GM12878 (cell line): ENCODE results near the gene HIC1. TPM values are rescaled to one million over a fixed set of nuclear protein-coding genes. Genes with fewer than 3 reads are reported as not detected.

Source experiments
- ASH2L ChIP-seq: fragments of 300-600, 200-600 bp; sonication (generic); IDR thresholded peaks from 2 replicates; pipeline ENCODE4 v1.6.1; 2017; ENCODE audit warnings: low read depth, mild to moderate bottlenecking, borderline replicate concordance
- BRCA1 ChIP-seq: IDR thresholded peaks from 2 replicates; pipeline ENCODE4 v1.6.1; 2011; ENCODE audit warnings: low read depth, low read length, improper control_type of control experiment
- CBX3 ChIP-seq: fragments of 200-600 bp; sonication (generic); IDR thresholded peaks from 2 replicates; pipeline ENCODE4 v1.6.1; 2016; ENCODE audit warnings: low read depth, borderline replicate concordance
- CHD2 ChIP-seq: IDR thresholded peaks from 2 replicates; pipeline ENCODE4 v1.6.1; 2011; ENCODE audit warnings: low read depth, low read length, improper control_type of control experiment, borderline replicate concordance
- DPF2 ChIP-seq: fragments of 450-650 bp; IDR thresholded peaks from 2 replicates; pipeline ENCODE4 v1.6.1; 2017; ENCODE audit warnings: mild to moderate bottlenecking
- EGR1 ChIP-seq, 2 experiments: IDR thresholded peaks; 1 replicate in 1 of 2; 2 replicates in 1 of 2; pipeline ENCODE4 v1.6.1; 2011 to 2012; ENCODE audit warnings: low read depth in 2 of 2, low read length in 2 of 2, borderline replicate concordance in 1 of 2, mild to moderate bottlenecking in 1 of 2, moderate library complexity in 1 of 2
- HDAC2 ChIP-seq: fragments of 200-600 bp; sonication (generic); IDR thresholded peaks from 2 replicates; pipeline ENCODE4 v1.6.1; 2017
- IKZF2 ChIP-seq, 2 experiments: fragments of 450-650 bp; IDR thresholded peaks; 2 replicates each; pipeline ENCODE4 v1.6.1; 2017; ENCODE audit warnings: mild to moderate bottlenecking in 2 of 2, moderate library complexity in 2 of 2
- IRF3 ChIP-seq: fragments of 450-650 bp; IDR thresholded peaks from 2 replicates; pipeline ENCODE4 v1.6.1; 2014; ENCODE audit warnings: mild to moderate bottlenecking
- IRF5 ChIP-seq: fragments of 450-650 bp; IDR thresholded peaks from 2 replicates; pipeline ENCODE4 v1.6.1; 2017; ENCODE audit warnings: borderline replicate concordance
- JUND ChIP-seq: IDR thresholded peaks from 2 replicates; pipeline ENCODE4 v1.6.1; 2012; ENCODE audit warnings: low read depth, mild to moderate bottlenecking, low read length, improper control_type of control experiment, moderate library complexity
- MEF2A ChIP-seq: IDR thresholded peaks from 2 replicates; pipeline ENCODE4 v1.6.1; 2011; ENCODE audit warnings: low read depth, mild to moderate bottlenecking, low read length, moderate library complexity; ENCODE audit not compliant: insufficient read depth
- MEF2B ChIP-seq: fragments of 450-650 bp; IDR thresholded peaks from 2 replicates; pipeline ENCODE4 v1.6.1; 2018; ENCODE audit warnings: mild to moderate bottlenecking, moderate library complexity; ENCODE audit not compliant: partially characterized antibody, poor library complexity, severe bottlenecking
- PML ChIP-seq: IDR thresholded peaks from 2 replicates; pipeline ENCODE4 v1.6.1; 2012; ENCODE audit warnings: low read length, inconsistent platforms
- POU2F2 ChIP-seq: IDR thresholded peaks from 3 replicates; pipeline ENCODE4 v1.6.1; 2011; ENCODE audit warnings: low read depth, mild to moderate bottlenecking, low read length, borderline replicate concordance
- RELA ChIP-seq: fragments of 450-650 bp; IDR thresholded peaks from 2 replicates; pipeline ENCODE4 v1.8.0; 2014; ENCODE audit warnings: borderline replicate concordance; ENCODE audit not compliant: partially characterized antibody
- REST ChIP-seq: IDR thresholded peaks from 2 replicates; pipeline ENCODE4 v1.6.1; 2012; ENCODE audit warnings: mild to moderate bottlenecking, low read depth, low read length
- SMC3 ChIP-seq: IDR thresholded peaks from 2 replicates; pipeline ENCODE4 v1.6.1; 2011; ENCODE audit warnings: low read length, improper control_type of control experiment, borderline replicate concordance
- SRF ChIP-seq, 2 experiments: IDR thresholded peaks; 2 replicates each; pipeline ENCODE4 v1.6.1; 2011; ENCODE audit warnings: low read depth in 2 of 2, low read length in 2 of 2, mild to moderate bottlenecking in 1 of 2, moderate library complexity in 1 of 2
- SUZ12 ChIP-seq: fragments of 200-600 bp; sonication (generic); IDR thresholded peaks from one replicate; pipeline ENCODE4 v1.6.1; 2018; ENCODE audit warnings: antibody characterized with exemption, mild to moderate bottlenecking; ENCODE audit not compliant: unreplicated experiment
- TAF1 ChIP-seq: IDR thresholded peaks from 2 replicates; pipeline ENCODE4 v1.6.1; 2011; ENCODE audit warnings: mild to moderate bottlenecking, low read depth, low read length, borderline replicate concordance
- TBL1XR1 ChIP-seq: IDR thresholded peaks from 2 replicates; pipeline ENCODE4 v1.6.1; 2012; ENCODE audit warnings: low read depth, low read length, improper control_type of control experiment
- TCF7 ChIP-seq: IDR thresholded peaks from 2 replicates; pipeline ENCODE4 v1.6.1; 2014; ENCODE audit warnings: antibody characterized with exemption, borderline replicate concordance
- ZNF622 ChIP-seq: fragments of 450-650 bp; IDR thresholded peaks from 2 replicates; pipeline ENCODE4 v1.6.1; 2017; ENCODE audit warnings: mild to moderate bottlenecking, inconsistent platforms
- ZSCAN29 ChIP-seq: fragments of 450-650 bp; IDR thresholded peaks from 2 replicates; pipeline ENCODE4 v1.6.1; 2017; ENCODE audit warnings: mild to moderate bottlenecking, moderate library complexity
- ZZZ3 ChIP-seq: IDR thresholded peaks from 2 replicates; pipeline ENCODE4 v1.6.1; 2011; ENCODE audit warnings: low read depth; ENCODE audit not compliant: control insufficient read depth, insufficient read length
- polyA plus RNA-seq, 11 experiments: library from polyadenylated mRNA; depleted of rRNA in 4 of 11; unstranded in 6 of 11; stranded (reverse) in 5 of 11; fragments of >200 nt; fragmentation: Nextera tagmentation in 4 of 11; fragmentation: Illumina TruSeq in 1 of 11; extraction: Ambion mirVana in 4 of 11; extraction: Trizol in 1 of 11; gene quantifications; 1 replicate in 1 of 11; 2 replicates in 10 of 11; pipeline versions ENCODE4 v1.2.1 to v1.2.3, GENCODE V29; 2011 to 2016; ENCODE audit warnings: inconsistent platforms in 2 of 11, missing spikeins in 2 of 11, low read depth in 1 of 11
- total RNA-seq, 4 experiments: library from RNA; depleted of rRNA in 3 of 4; stranded (reverse); fragments of >200 nt in 3 of 4; fragmentation: Illumina TruSeq in 1 of 4; extraction: Trizol in 1 of 4; gene quantifications; 2 replicates each; pipeline versions ENCODE4 v1.2.1 to v1.2.3, GENCODE V29; 2013 to 2021

Gene HIC1
- total and polyA plus RNA-seq, 10 of the 15 experiments (the other 5 are each of a cell fraction or from before 2014, with no cell fraction given), result 0.11 to 61.1 (median 4.9) TPM

- peak; percentile 56; the same call in 1 of the 2 replicates for TF ChIP-seq DPF2
- no peak for TF ChIP-seq CHD2
- TF ChIP-seq MEF2A, result no peak
- peak; percentile 84 for TF ChIP-seq SMC3
- 0 out of 2 replicates have a peak, but pooled peaks have one; percentile 33 for TF ChIP-seq REST
- TF ChIP-seq ZNF622, result no peak
- no peak for TF ChIP-seq IRF3
- TF ChIP-seq SRF (IDR thresholded peaks at IDR 0.05; ENCODE audit: low read depth in 2 of 2, low read length in 2 of 2), result no peak
- no peak for TF ChIP-seq JUND
- TF ChIP-seq CBX3, result no peak
- TF ChIP-seq ZSCAN29, result no peak
- no peak; the same call in 1 of the 2 replicates for TF ChIP-seq TBL1XR1
- peak in 1 of 2 experiments; percentile 6; a peak in 2 of 3 replicates for TF ChIP-seq EGR1 (IDR thresholded peaks at IDR 0.05; ENCODE audit: borderline replicate concordance in 1 of 2, low read depth in 2 of 2, low read length in 2 of 2)
- no peak for TF ChIP-seq BRCA1
- no peak for TF ChIP-seq PML
- TF ChIP-seq MEF2B, result no peak
- TF ChIP-seq RELA, result no peak
- TF ChIP-seq SUZ12, result no peak
- no peak for TF ChIP-seq ASH2L
- peak; percentile 54; the same call in 1 of the 2 replicates for TF ChIP-seq TAF1
- TF ChIP-seq TCF7, result no peak
- TF ChIP-seq IKZF2 (IDR thresholded peaks at IDR 0.05), result peak in 1 of 2 experiments; percentile 39; a peak in 3 of 4 replicates
- TF ChIP-seq HDAC2, result no peak
- no peak for TF ChIP-seq IRF5
- TF ChIP-seq POU2F2, result peak; percentile 75; the same call in 2 of the 3 replicates
- TF ChIP-seq ZZZ3, result no peak
Measured at GRCh38 chr17:2054512-2055291, at the start of gene HIC1 (continued).
